Prostate gland (tissue), 2 donors: Measurements from ENCODE around the gene LAPTM4A.

Experiments
- POLR2A ChIP-seq: fragments of 450-650 bp; IDR thresholded peaks from one replicate; pipeline ENCODE4 v1.6.1; 2016; ENCODE audit warnings: antibody characterized with exemption, mild to moderate bottlenecking
- POLR2AphosphoS5 ChIP-seq: sonication (generic); formaldehyde crosslinking; IDR thresholded peaks from one replicate; pipeline ENCODE4 v1.6.1; 2017; ENCODE audit warnings: antibody characterized with exemption
- TF ChIP-seq, protein P1 (sequence below), 4 experiments: fragments of 200-600 bp in 2 of 4; fragments of 450-650 bp in 2 of 4; sonication (generic) in 2 of 4; IDR thresholded peaks; 1 replicate in 3 of 4; 2 replicates in 1 of 4; pipeline ENCODE4 v1.5.1; 2016 to 2019; ENCODE audit warnings: antibody characterized with exemption in 4 of 4, mild to moderate bottlenecking in 2 of 4, moderate library complexity in 2 of 4

DNA sequence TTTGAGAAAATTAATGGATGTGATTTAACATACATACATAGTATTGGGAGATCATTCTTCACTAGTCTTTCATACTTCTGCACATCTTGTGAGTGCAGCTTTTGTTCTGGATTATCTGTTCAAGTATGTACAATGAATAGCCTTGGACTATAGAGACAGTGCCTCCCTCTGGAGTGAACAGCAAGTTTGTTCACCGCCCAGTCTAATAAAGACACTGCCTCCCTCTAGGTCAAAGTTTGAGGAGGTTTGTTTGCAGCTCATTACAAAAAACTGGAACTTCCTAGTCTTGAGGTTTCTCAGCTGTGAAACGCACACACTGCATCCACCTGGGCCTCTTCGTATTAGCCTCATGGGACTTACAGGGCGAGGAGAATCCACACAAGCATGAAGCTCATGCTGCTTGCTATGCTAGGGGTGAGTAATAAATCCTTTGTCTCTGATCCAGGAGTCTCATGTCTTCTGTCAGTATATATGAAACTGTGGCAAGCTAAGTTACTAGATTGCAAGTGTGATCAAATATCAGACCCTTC lies 26.0 kb upstream of the LAPTM4A start:
- TF ChIP-seq POLR2A (no peak), POLR2AphosphoS5 (no peak)
- TF ChIP-seq, protein P1, sequence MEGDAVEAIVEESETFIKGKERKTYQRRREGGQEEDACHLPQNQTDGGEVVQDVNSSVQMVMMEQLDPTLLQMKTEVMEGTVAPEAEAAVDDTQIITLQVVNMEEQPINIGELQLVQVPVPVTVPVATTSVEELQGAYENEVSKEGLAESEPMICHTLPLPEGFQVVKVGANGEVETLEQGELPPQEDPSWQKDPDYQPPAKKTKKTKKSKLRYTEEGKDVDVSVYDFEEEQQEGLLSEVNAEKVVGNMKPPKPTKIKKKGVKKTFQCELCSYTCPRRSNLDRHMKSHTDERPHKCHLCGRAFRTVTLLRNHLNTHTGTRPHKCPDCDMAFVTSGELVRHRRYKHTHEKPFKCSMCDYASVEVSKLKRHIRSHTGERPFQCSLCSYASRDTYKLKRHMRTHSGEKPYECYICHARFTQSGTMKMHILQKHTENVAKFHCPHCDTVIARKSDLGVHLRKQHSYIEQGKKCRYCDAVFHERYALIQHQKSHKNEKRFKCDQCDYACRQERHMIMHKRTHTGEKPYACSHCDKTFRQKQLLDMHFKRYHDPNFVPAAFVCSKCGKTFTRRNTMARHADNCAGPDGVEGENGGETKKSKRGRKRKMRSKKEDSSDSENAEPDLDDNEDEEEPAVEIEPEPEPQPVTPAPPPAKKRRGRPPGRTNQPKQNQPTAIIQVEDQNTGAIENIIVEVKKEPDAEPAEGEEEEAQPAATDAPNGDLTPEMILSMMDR (IDR thresholded peaks at IDR 0.05): no peak
